NCI-H748 (cell line): ENCODE results near the gene VSTM2B.
A peak's percentile ranks its signal among the peaks of the same experiment; 100 is the strongest.

Experiments
- DNase-seq: peaks from one replicate; lab custom pipeline; 2025; ENCODE audit not compliant: unreplicated experiment; lab: John Stamatoyannopoulos, UW

The VSTM2B gene

GRCh38 chr19:29515233-29515619 lies 10.6 kb upstream of the VSTM2B start:
- DNase-seq, result no peak

- no peak for DNase-seq
These were observed 10.0 kb upstream of the VSTM2B start for GRCh38 chr19:29515706-29516357.

- no peak for DNase-seq
These were observed 9.5 kb upstream of the VSTM2B start for GRCh38 chr19:29516358-29516725.

- DNase-seq, result no peak
These were observed 8.9 kb upstream of the VSTM2B start for GRCh38 chr19:29516821-29517395.

DNA sequence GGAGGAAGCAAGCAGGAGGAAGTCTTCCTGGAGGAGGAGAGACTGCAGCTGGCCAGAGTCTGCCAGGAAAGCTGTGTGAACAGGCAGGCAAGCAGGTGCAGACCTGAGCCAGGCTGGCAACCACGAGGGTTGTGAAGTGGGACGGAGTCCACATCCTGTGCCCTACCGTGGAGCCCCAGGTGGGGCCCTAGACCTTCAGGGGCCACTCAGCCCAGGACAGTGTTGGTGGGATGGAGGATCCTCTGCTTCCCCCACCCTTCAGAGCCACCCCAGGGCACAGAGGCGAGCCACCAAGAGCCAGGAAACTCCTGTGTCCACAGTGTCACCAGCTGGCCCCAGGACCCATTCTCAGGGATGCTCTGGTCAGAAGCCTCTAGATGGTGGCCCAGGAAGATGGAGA lies 8.4 kb upstream of the VSTM2B start:
- no peak for DNase-seq

GRCh38 chr19:29517946-29518345 lies 7.8 kb upstream of the VSTM2B start:
- no peak for DNase-seq

GRCh38 chr19:29519146-29519545 lies 6.6 kb upstream of the VSTM2B start:
- DNase-seq, result no peak

GRCh38 chr19:29519931-29520330 lies 5.9 kb upstream of the VSTM2B start:
- no peak for DNase-seq

- DNase-seq, result no peak
These were observed 5.4 kb upstream of the VSTM2B start for GRCh38 chr19:29520390-29520789.

- no peak for DNase-seq
These were observed 4.3 kb upstream of the VSTM2B start for GRCh38 chr19:29521291-29522075.

DNA sequence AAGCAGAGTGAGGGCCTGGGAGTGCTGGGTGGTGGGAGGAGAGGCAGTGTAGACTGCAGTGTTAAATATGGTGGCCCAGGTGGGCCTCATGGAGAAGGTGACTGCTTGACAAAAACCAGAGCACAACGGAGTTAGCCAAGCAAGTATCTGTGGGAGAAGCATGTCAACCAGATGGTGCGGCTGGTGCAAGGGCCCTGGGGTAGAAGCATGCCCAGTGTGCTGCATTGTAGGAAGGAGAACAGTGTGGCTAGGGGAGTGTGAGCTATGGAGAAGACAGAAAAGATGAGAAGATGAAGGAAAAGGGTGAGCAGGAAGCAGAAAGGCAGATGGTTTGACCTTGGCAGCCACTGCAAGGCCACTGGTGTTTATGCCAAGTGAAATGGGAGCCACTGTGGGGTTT lies 2.2 kb upstream of the VSTM2B start:
- DNase-seq, result no peak

- DNase-seq, result no peak
These were observed 1.4 kb upstream of the VSTM2B start for GRCh38 chr19:29524201-29524911.

DNA sequence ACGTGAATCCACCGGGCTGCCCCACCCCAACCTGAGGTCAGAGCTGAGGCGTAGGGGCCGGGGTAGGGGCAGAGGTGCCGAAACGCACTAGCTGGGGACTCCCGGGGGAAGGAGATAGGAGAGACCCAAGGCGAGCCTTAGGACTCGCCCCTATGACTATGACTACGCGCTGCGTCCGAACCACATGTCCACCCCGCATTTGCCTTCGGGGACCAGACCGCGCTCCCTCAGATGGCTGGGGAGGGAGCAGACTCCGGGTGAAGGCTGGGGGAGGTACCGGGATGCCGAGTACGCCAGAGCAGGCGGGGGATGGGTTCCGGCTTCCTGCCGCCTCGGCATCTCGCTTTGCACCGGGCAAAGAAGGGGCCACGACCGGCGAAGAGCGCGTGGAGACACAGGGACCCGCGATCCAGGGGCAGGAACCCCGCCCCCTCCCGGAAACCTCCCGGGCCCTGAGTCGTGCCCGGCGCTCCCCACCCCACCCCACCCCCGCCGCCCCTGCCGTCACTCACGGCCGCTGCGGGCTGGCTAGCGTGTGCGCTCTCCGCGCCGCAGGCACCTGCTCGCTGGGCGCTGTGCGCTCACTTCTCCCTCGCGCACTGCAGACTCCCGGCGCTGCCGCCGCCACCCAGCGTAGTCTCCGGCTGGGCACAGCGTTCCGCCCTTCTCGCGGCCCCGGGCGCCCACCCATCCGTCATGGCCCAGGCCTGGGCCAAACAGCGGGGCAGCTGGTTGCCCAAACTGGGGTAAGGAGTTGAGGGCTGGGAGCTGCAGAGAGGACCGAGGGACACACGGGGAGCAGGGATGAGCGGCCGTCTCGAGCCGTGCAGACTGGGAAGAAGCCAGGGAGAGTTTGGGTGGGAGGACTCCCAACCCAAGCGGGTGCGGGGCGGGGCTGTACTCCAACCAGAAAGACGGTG lies 622 bp upstream of the VSTM2B start:
- peak; percentile 59 for DNase-seq

DNA sequence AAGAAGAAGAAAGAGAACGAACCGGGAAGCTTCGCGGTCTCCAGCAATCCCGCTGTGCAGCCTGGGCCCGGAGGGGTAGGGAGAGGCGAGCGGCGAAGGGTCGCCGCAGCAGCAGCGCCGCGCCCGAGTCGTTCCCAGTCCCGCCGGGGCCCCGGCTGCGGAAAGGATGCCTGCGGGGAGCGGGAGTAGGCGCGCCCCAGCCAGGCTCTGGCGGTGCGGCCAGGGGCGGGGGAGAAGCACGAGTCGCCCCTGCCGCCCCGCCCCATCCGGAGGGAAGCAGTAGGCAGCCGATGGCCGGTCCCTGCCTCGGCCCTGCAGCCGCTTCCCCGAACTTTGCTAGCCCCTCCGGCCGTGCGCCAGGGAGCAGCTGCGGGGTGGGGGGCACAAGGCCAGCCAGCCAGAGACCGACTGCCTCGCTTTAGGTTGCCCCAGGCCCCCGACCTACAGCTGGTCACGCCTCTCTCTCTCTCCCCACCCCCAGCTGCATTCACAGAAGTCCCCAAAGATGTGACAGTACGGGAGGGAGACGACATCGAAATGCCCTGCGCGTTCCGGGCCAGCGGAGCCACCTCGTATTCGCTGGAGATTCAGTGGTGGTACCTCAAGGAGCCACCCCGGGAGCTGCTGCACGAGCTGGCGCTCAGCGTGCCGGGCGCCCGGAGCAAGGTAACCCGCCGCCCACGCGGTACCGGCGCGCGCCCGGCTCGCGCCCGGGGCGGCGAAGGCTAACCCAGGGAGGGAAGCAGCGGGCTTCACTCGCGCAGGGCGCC lies 1.1 kb downstream of the VSTM2B start:
- peak; percentile 58 for DNase-seq

DNA sequence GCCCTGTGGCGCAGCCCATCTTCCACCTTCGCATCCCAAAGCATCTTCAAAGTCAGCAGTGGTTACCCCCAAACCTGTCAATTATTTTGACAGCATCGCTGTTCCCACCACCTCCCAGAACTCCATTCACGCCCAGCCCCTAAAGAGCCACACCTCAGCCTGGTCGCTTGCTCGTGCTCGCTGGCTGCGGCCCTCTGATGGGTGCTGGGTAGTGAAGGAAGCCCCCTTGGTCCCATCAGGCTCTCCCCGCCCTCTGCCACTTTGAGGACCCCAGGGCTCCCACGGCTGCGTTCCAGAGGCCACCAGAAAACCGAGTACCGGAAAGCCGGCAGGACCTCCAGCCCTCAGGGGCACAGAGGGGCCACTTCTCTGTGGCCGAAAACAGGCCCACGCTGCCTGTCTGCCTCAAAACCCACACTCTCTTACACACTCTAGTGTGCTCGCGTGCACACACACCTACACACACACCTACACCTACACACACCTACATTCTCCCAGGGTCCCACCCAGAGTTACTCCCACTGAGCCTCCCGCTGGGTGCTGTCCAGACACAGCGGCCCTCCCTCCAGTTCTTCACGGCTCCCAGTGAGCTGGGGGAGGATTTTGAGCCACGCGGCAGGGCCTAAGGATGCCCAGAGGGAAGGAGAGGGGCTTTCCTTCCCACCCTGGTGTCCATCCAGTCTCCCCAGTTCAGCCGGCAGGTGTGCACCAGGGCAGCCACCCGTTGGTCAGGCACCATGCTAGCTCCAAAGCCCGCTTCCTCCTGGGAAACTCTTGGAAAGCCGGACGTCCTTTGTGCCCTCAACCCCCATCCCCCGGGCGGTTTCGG lies 1.9 kb downstream of the VSTM2B start:
- no peak for DNase-seq

DNA sequence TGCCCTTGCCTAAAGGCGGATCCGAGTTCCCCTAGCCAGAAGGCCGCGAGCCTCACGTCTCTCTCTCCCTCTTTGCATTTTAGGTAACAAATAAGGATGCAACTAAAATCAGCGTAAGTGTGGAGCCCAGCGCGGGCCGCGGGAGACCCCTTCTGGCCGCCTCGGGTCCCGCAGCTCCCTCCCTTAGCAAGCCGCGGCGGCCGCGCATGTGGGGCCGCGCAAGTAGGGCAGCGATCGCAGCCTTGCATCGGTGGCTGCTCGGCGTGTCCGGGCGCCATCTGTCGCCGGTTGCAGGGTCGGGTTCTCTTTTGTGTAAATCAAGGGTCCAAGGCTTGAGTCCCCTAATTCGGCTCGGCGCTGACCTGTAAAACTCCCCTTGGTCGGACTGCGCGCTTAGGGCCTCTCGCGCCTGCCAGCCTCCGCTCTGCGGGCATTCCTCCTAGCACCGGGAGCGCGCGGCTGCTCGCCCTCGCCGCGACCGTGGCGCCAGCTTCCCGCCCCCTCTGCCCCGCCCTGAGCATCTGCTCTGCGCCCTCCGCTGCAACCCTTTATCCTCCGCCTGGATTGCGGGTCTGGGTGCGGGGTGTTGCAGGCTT lies 2.7 kb downstream of the VSTM2B start:
- peak; percentile 89 for DNase-seq

DNA sequence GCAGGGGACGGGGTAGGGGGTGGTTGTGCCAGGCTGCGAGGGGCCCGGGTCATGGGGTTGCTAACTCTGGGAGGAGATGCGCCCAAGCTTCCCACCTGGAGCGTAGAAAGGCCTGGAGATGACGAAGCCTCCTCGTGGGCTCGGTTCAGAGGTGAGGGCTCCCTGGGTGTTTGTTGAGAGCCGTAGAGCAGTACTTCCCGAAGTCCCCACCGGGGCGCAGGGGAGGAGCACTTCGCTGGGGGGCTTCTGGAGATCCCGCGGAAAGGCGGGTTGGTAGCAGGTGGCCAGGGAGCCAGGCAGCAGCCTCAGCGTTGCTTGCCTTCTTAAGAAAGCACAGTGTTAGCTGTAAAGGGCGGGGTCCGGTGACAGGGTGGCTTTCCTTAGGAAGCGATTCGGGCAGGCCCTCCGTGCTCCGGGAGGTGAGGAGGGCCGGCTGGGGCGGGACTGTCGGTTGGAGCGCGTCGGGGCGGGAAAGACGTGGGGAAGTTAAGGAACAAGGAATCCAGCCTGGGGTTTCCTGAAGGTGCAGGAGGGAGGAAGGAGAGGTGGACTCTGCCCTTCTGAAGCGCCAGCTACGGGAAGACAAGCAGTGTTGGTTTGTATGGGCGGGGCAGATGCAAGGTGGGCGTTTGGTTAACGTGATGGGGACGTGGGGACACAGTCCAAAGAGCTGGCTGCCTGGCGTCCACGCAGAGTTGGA lies 3.3 kb downstream of the VSTM2B start:
- no peak for DNase-seq
